ENCODE measurements around the gene DNLZ. TPM values are rescaled to one million over a fixed set of nuclear protein-coding genes. Genes with fewer than 3 reads are reported as not detected.

The DNLZ gene
- total and polyA plus RNA-seq, 2 donors (not counting 3 experiments of a cell fraction or from before 2014, with no cell fraction given), result 26.9 to 38.4 TPM

DNA sequence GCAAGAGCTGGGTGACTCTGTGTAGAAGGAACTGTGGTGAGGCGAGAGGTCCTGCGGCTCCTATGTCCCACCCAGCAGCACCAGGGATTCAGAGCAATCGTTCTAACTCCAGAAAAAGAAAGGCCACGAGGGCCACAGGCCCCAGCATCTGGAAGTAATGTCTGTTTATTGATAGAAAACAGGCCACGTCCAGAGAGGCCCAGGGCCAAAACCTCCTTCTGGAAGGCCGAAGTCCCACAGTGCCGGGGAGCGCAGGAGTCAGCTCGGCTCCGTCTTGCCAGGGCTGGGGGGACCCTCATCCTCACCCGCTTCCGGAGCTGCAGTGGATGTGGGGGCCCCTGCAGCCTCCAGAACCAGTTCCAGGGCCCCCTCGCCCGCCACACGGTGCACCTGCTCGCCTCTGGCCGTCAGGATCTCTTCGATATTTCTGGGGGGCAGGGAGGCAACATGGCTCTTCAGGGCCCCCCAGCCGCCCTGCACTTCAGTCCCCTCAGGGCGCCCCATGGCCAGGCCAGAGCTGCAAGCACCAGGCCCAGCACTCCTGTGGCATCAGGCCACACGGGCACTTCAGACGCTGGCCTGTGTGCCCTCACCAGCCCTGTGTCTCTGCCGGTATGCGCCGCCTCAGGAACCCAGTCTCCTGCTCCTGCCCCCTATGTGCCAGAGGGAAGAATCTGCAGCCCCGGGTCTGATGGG is 1.6 kb downstream of the DNLZ start:
- Histone ChIP-seq H4K20me1 (replicated peaks; ENCODE audit: control insufficient read depth, extremely low read depth, insufficient read depth, low read length) (no peaks in the 10 kb centered on the region), H3K79me2 (ENCODE audit: control insufficient read depth, insufficient read depth, low read length) (peaks cover 3% of the 10 kb centered on the region), H3K9me3 (replicated peaks; ENCODE audit: control insufficient read depth, insufficient read depth, low read length) (no peaks in the 10 kb centered on the region), H3K4me2 (ENCODE audit: insufficient read depth, low read length) (no peak overlapping the region), H3K4me1 (ENCODE audit: control insufficient read depth, extremely low read depth, insufficient read depth, low read length) (peaks cover 7% of the 10 kb centered on the region), H3K9ac (replicated peaks; ENCODE audit: extremely low read depth, insufficient read depth, low read length) (no peak overlapping the region), H3K4me3 (replicated peaks in 1 of 3; ENCODE audit: insufficient read depth in 1 of 3, low read depth in 1 of 3, low read length in 3 of 3) (no peak overlapping the region), H3K27me3 (ENCODE audit: control insufficient read depth in 2 of 2, insufficient read depth in 2 of 2, low read length in 2 of 2) (no peaks in the 10 kb centered on the region), H3K36me3 (ENCODE audit: control insufficient read depth in 2 of 2, extremely low read depth in 1 of 2, insufficient read depth in 2 of 2, low read length in 2 of 2) (peaks cover 0 to 3% of the 10 kb centered on the region in 2 experiments), H2AFZ (ENCODE audit: low read depth, low read length) (no peak overlapping the region), H3K9me1 (replicated peaks; ENCODE audit: control insufficient read depth, extremely low read depth, insufficient read depth, low read length) (no peaks in the 10 kb centered on the region), H3K27ac (ENCODE audit: insufficient read depth, low read depth, low read length) (no peak overlapping the region)
- DNase-seq (ENCODE audit: low read depth, low spot score) (no peak), FAIRE-seq (no peak)
- no TSS peak for BruUV-seq (replicated peaks)
- intact Hi-C loops (cut with micrococcal nuclease), result loop anchor here (2.0 kb wide), 1 partner anchor 351 kb away; the partner anchor contains the start of gene DIPK1B
- dilution Hi-C loops (cut with MboI; ENCODE audit: extremely low pct_ligation_motif_present, low sequenced_read_pairs), result no loop called here
- TF ChIP-seq GATA2 (IDR thresholded peaks at IDR 0.05; ENCODE audit: insufficient read depth, insufficient read length, low read depth, low read length), result no peak
- TF ChIP-seq MYC (IDR thresholded peaks at IDR 0.05; ENCODE audit: low read depth, low read length), result no peak
- TF ChIP-seq EZH2 (IDR thresholded peaks at IDR 0.05; ENCODE audit: borderline replicate concordance, low read depth, low read length, severe bottlenecking), result no peak
- no peak for TF ChIP-seq POLR2A (IDR thresholded peaks at IDR 0.05; ENCODE audit: low read depth, low read length)
- no peak for TF ChIP-seq FOS (IDR thresholded peaks at IDR 0.05; ENCODE audit: borderline replicate concordance, insufficient read depth, low read length)
- no peak for TF ChIP-seq JUN (IDR thresholded peaks at IDR 0.05; ENCODE audit: borderline replicate concordance, insufficient read depth, insufficient read length, low read depth)
- TF ChIP-seq, protein P1, sequence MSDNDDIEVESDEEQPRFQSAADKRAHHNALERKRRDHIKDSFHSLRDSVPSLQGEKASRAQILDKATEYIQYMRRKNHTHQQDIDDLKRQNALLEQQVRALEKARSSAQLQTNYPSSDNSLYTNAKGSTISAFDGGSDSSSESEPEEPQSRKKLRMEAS (IDR thresholded peaks at IDR 0.05; ENCODE audit: insufficient read depth, insufficient read length), result no peak
- no peak for TF ChIP-seq POLR2AphosphoS5 (IDR thresholded peaks at IDR 0.05; ENCODE audit: insufficient read depth, low read depth, low read length)
- TF ChIP-seq, protein P2, sequence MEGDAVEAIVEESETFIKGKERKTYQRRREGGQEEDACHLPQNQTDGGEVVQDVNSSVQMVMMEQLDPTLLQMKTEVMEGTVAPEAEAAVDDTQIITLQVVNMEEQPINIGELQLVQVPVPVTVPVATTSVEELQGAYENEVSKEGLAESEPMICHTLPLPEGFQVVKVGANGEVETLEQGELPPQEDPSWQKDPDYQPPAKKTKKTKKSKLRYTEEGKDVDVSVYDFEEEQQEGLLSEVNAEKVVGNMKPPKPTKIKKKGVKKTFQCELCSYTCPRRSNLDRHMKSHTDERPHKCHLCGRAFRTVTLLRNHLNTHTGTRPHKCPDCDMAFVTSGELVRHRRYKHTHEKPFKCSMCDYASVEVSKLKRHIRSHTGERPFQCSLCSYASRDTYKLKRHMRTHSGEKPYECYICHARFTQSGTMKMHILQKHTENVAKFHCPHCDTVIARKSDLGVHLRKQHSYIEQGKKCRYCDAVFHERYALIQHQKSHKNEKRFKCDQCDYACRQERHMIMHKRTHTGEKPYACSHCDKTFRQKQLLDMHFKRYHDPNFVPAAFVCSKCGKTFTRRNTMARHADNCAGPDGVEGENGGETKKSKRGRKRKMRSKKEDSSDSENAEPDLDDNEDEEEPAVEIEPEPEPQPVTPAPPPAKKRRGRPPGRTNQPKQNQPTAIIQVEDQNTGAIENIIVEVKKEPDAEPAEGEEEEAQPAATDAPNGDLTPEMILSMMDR (IDR thresholded peaks at IDR 0.05; ENCODE audit: extremely low read depth in 1 of 2, insufficient read depth in 1 of 2, low read depth in 1 of 2, low read length in 2 of 2), result no peak
- ChIA-PET CTCF (interaction anchor here (2.4 kb wide), 1 partner anchor 17 kb away, joined by 25 read pairs; no protein-coding TSS in a partner anchor), POLR2A (no interaction called here)

All from endothelial cell of umbilical vein (primary cell).